ENCODE data around the gene KRTAP4-4.

Gene KRTAP4-4

GRCh38 chr17:41160648-41161047 lies at the start of gene KRTAP4-4:
KRTAP4-4 (minus strand) TSS chr17:41160748; CDS start chr17:41160691, 57 bp downstream.
- no peaks in the 10 kb centered on the region for H3K79me2 ChIP-seq (ENCODE audit: low read length)
- H3K36me3 ChIP-seq (replicated peaks; ENCODE audit: insufficient read depth, low read length): no peaks in the 10 kb centered on the region
- no peaks in the 10 kb centered on the region for H4K20me1 ChIP-seq (ENCODE audit: insufficient read depth, low read length)
- no peak within 1 kb of the TSS for H2AFZ ChIP-seq (ENCODE audit: low read length)
- no peaks in the 10 kb centered on the region for H3F3A ChIP-seq (ENCODE audit: insufficient read depth, low read length)
- H3K4me2 ChIP-seq (ENCODE audit: low read depth, low read length): no peak within 1 kb of the TSS
- no peak within 1 kb of the TSS for H3K27ac ChIP-seq (ENCODE audit: low read length)
- no peaks in the 10 kb centered on the region for H3K4me1 ChIP-seq (ENCODE audit: low read length)
- no peaks in the 10 kb centered on the region for H3K9me3 ChIP-seq (replicated peaks; ENCODE audit: insufficient read depth, low read length)
- H3K27me3 ChIP-seq (replicated peaks; ENCODE audit: insufficient read depth, low read length): no peaks in the 10 kb centered on the region
- TF ChIP-seq CTCF (IDR thresholded peaks at IDR 0.05; ENCODE audit: low read length) (no peak), EZH2phosphoT487 (IDR thresholded peaks at IDR 0.05; ENCODE audit: low read length) (no peak), EZH2 (optimal IDR thresholded peaks at IDR 0.05; ENCODE audit: low read depth, low read length) (no peak)
- no peak within 1 kb of the TSS for H3K4me3 ChIP-seq (ENCODE audit: low read length)
- H3K9ac ChIP-seq (ENCODE audit: low read length): no peak within 1 kb of the TSS
- DNase-seq: no peak
- no peaks in the 10 kb centered on the region for H3K9me2 ChIP-seq (replicated peaks; ENCODE audit: insufficient read depth, low read length)

GRCh38 chr17:41199421-41200078 lies 39.0 kb upstream of the KRTAP4-4 start:
- no peak overlapping the region for H3K4me3 ChIP-seq (ENCODE audit: low read length)
- H3K79me2 ChIP-seq (ENCODE audit: low read length): no peaks in the 10 kb centered on the region
- no peak for DNase-seq
- H2AFZ ChIP-seq (ENCODE audit: low read length): no peak overlapping the region
- 0 out of 2 replicates have a peak, but pooled peaks cover 3% of the 10 kb centered on the region for H3K4me1 ChIP-seq (ENCODE audit: low read length)
- H3K27ac ChIP-seq (ENCODE audit: low read length): no peak overlapping the region
- H3K9me3 ChIP-seq (replicated peaks; ENCODE audit: insufficient read depth, low read length): no peaks in the 10 kb centered on the region
- H3K36me3 ChIP-seq (replicated peaks; ENCODE audit: insufficient read depth, low read length): no peaks in the 10 kb centered on the region
- no peaks in the 10 kb centered on the region for H4K20me1 ChIP-seq (ENCODE audit: insufficient read depth, low read length)
- no peak overlapping the region for H3K4me2 ChIP-seq (ENCODE audit: low read depth, low read length)
- H3K9me2 ChIP-seq (replicated peaks; ENCODE audit: insufficient read depth, low read length): no peaks in the 10 kb centered on the region
- H3K9ac ChIP-seq (ENCODE audit: low read length): no peak overlapping the region
- H3K27me3 ChIP-seq (replicated peaks; ENCODE audit: insufficient read depth, low read length): peaks cover 37% of the 10 kb centered on the region
- no peaks in the 10 kb centered on the region for H3F3A ChIP-seq (ENCODE audit: insufficient read depth, low read length)
- no peak for TF ChIP-seq EZH2phosphoT487 (IDR thresholded peaks at IDR 0.05; ENCODE audit: low read length)
- no peak for TF ChIP-seq EZH2 (optimal IDR thresholded peaks at IDR 0.05; ENCODE audit: low read depth, low read length)
- no peak for TF ChIP-seq CTCF (IDR thresholded peaks at IDR 0.05; ENCODE audit: low read length)

GRCh38 chr17:41196068-41196467 lies 35.5 kb upstream of the KRTAP4-4 start:
- Histone ChIP-seq H3K36me3 (replicated peaks; ENCODE audit: insufficient read depth, low read length) (no peaks in the 10 kb centered on the region), H3K4me3 (ENCODE audit: low read length) (no peak overlapping the region), H2AFZ (ENCODE audit: low read length) (no peak overlapping the region), H3K4me1 (ENCODE audit: low read length) (0 out of 2 replicates have a peak, but pooled peaks cover 3% of the 10 kb centered on the region), H3K9ac (ENCODE audit: low read length) (no peak overlapping the region), H3K27me3 (replicated peaks; ENCODE audit: insufficient read depth, low read length) (peaks cover 46% of the 10 kb centered on the region), H3K4me2 (ENCODE audit: low read depth, low read length) (no peak overlapping the region), H3K27ac (ENCODE audit: low read length) (no peak overlapping the region), H4K20me1 (ENCODE audit: insufficient read depth, low read length) (no peaks in the 10 kb centered on the region), H3F3A (ENCODE audit: insufficient read depth, low read length) (no peaks in the 10 kb centered on the region), H3K9me2 (replicated peaks; ENCODE audit: insufficient read depth, low read length) (no peaks in the 10 kb centered on the region), H3K79me2 (ENCODE audit: low read length) (no peaks in the 10 kb centered on the region), H3K9me3 (replicated peaks; ENCODE audit: insufficient read depth, low read length) (no peaks in the 10 kb centered on the region)
- TF ChIP-seq EZH2phosphoT487 (IDR thresholded peaks at IDR 0.05; ENCODE audit: low read length): 0 out of 2 replicates have a peak, but pooled peaks have one; percentile 45
- TF ChIP-seq CTCF (IDR thresholded peaks at IDR 0.05; ENCODE audit: low read length): no peak
- no peak for TF ChIP-seq EZH2 (optimal IDR thresholded peaks at IDR 0.05; ENCODE audit: low read depth, low read length)
- peak; percentile 61 for DNase-seq
